Measurements from ENCODE around the gene DIP2C.

GRCh38 chr10:454860-455259, 234.6 kb downstream of the DIP2C start:
- TF ChIP-seq CTCF (IDR thresholded peaks at IDR 0.05) (no peak), POLR2A (IDR thresholded peaks at IDR 0.05) (no peak)
